HepG2 (cell line): ENCODE data around the gene RAB11FIP5. TPM values are rescaled to one million over a fixed set of nuclear protein-coding genes. Genes with fewer than 3 reads are reported as not detected.

ENCODE experiments used
- AGO1 ChIP-seq: fragments of 200-400 bp; formaldehyde crosslinking; IDR thresholded peaks from 2 replicates; pipeline ENCODE4 v1.6.1; 2017; ENCODE audit warnings: mild to moderate bottlenecking, low read depth, low read length, moderate library complexity; ENCODE audit not compliant: poor library complexity, severe bottlenecking
- KDM5B ChIP-seq: sonication (generic); formaldehyde crosslinking; IDR thresholded peaks from 2 replicates; pipeline ENCODE4 v1.4.0; 2020; ENCODE audit warnings: missing genetic modification reagents, mild to moderate bottlenecking, borderline replicate concordance
- PATZ1 ChIP-seq: sonication (generic); formaldehyde crosslinking; IDR thresholded peaks from 2 replicates; pipeline ENCODE4 v1.4.0; 2020; ENCODE audit warnings: missing genetic modification reagents
- PHF21A ChIP-seq: sonication (generic); formaldehyde crosslinking; IDR thresholded peaks from 2 replicates; pipeline ENCODE4 v1.5.0; 2020; ENCODE audit warnings: mild to moderate bottlenecking, missing genetic modification reagents
- YEATS2 ChIP-seq: sonication (generic); formaldehyde crosslinking; IDR thresholded peaks from 2 replicates; pipeline ENCODE4 v1.4.0; 2020; ENCODE audit warnings: missing genetic modification reagents, borderline replicate concordance
- ZBTB4 ChIP-seq: sonication (generic); formaldehyde crosslinking; IDR thresholded peaks from 2 replicates; pipeline ENCODE4 v1.4.0; 2020; ENCODE audit warnings: missing genetic modification reagents, mild to moderate bottlenecking, borderline replicate concordance
- ZNF275 ChIP-seq: sonication (generic); formaldehyde crosslinking; IDR thresholded peaks from 2 replicates; pipeline ENCODE4 v1.8.0; 2022; ENCODE audit warnings: missing genetic modification reagents, mild to moderate bottlenecking, inconsistent platforms, borderline replicate concordance
- ZNF329 ChIP-seq: sonication (generic); formaldehyde crosslinking; IDR thresholded peaks from 2 replicates; pipeline ENCODE4 v1.9.0; 2021; ENCODE audit warnings: low read depth, mild to moderate bottlenecking, missing genetic modification reagents
- ZNF609 ChIP-seq: sonication (generic); formaldehyde crosslinking; IDR thresholded peaks from 2 replicates; pipeline ENCODE4 v1.4.0; 2020; ENCODE audit warnings: mild to moderate bottlenecking, missing genetic modification reagents, borderline replicate concordance
- ZNF672 ChIP-seq: sonication (generic); formaldehyde crosslinking; IDR thresholded peaks from 2 replicates; pipeline ENCODE4 v1.8.1; 2022; ENCODE audit warnings: missing genetic modification reagents
- ZNF691 ChIP-seq: sonication (generic); formaldehyde crosslinking; IDR thresholded peaks from 2 replicates; pipeline ENCODE4 v1.4.0; 2020; ENCODE audit warnings: missing genetic modification reagents, low read depth, mild to moderate bottlenecking, borderline replicate concordance
- polyA plus RNA-seq, 8 experiments: library from polyadenylated mRNA; depleted of rRNA in 3 of 8; stranded (reverse) in 7 of 8; unstranded in 1 of 8; fragments of >200 nt; fragmentation: Illumina TruSeq in 4 of 8; extraction: Trizol in 4 of 8; gene quantifications; 2 replicates each; pipeline versions ENCODE4 v1.2.1 to v1.2.3, GENCODE V29; 2011 to 2016; ENCODE audit warnings: low read depth in 4 of 8, missing spikeins in 1 of 8, mixed read lengths in 1 of 8; ENCODE audit not compliant: insufficient read depth in 1 of 8
- total RNA-seq, 5 experiments: library from RNA; depleted of rRNA; stranded (reverse); fragments of >200 nt; fragmentation: Illumina TruSeq; extraction: Trizol; gene quantifications; 2 replicates each; pipeline ENCODE4 v1.2.3, GENCODE V29; 2016; ENCODE audit warnings: low read depth in 1 of 5

Gene RAB11FIP5
- total and polyA plus RNA-seq, 2 of the 13 experiments (the other 11 are each of a cell fraction or from before 2014, with no cell fraction given), result 9.4 to 22.9 TPM

- TF ChIP-seq ZNF672 (CRISPR knock-in tag), result no peak
- TF ChIP-seq ZNF275 (CRISPR knock-in tag), result no peak; the same call in 1 of the 2 replicates
- TF ChIP-seq ZNF609 (CRISPR knock-in tag), result peak; percentile 11; the same call in 1 of the 2 replicates
- peak; percentile 71; the same call in 1 of the 2 replicates for TF ChIP-seq KDM5B (CRISPR knock-in tag)
- TF ChIP-seq PHF21A (CRISPR knock-in tag), result peak; percentile 54; the same call in 1 of the 2 replicates
- peak; percentile 87 for TF ChIP-seq ZNF329 (CRISPR knock-in tag)
- TF ChIP-seq YEATS2 (CRISPR knock-in tag), result peak; percentile 69; the same call in 1 of the 2 replicates
- TF ChIP-seq AGO1, result no peak
- TF ChIP-seq PATZ1, result peak; percentile 68; the same call in 1 of the 2 replicates
- peak; percentile 80; the same call in 1 of the 2 replicates for TF ChIP-seq ZBTB4 (CRISPR knock-in tag)
- peak; percentile 42; the same call in 1 of the 2 replicates for TF ChIP-seq ZNF691 (CRISPR knock-in tag)
These were observed at the start of gene RAB11FIP5 (continued) for GRCh38 chr2:73112913-73113854.
